Duodenal mucosa (tissue), 2 donors: ENCODE data around the gene CDH16.
"Not testable (repeated sequence)": the region's sequence is repeated elsewhere in the genome, so short reads cannot be mapped to it uniquely, and the experiment has no call there.

Experiments
- H3K27ac ChIP-seq: one replicate; pipeline ENCODE4 v1.7.0; 2013; ENCODE audit warnings: low read depth, low read length
- H3K27me3 ChIP-seq, 2 donors: one replicate each; pipeline ENCODE4 v1.7.0; 2013; ENCODE audit warnings: low read length in 2 of 2, control low read depth in 1 of 2; ENCODE audit not compliant: insufficient read depth in 2 of 2, control insufficient read depth in 1 of 2
- H3K36me3 ChIP-seq, 2 donors: one replicate each; pipeline ENCODE4 v1.7.0; 2013; ENCODE audit warnings: low read length in 2 of 2, control low read depth in 1 of 2; ENCODE audit not compliant: insufficient read depth in 2 of 2, control insufficient read depth in 1 of 2
- H3K4me1 ChIP-seq, 2 donors: one replicate each; pipeline ENCODE4 v1.7.0; 2013; ENCODE audit warnings: low read length in 2 of 2, control low read depth in 1 of 2; ENCODE audit not compliant: insufficient read depth in 2 of 2, control insufficient read depth in 1 of 2
- H3K4me3 ChIP-seq, 2 donors: one replicate each; pipeline ENCODE4 v1.7.0; 2013; ENCODE audit warnings: low read length in 2 of 2, low read depth in 1 of 2
- H3K9ac ChIP-seq, 2 donors: one replicate each; pipeline ENCODE4 v1.7.0; 2013; ENCODE audit warnings: low read length in 2 of 2, low read depth in 1 of 2
- H3K9me3 ChIP-seq, 2 donors: one replicate each; pipeline ENCODE4 v1.7.0; 2013; ENCODE audit warnings: low read length in 2 of 2, control low read depth in 1 of 2; ENCODE audit not compliant: control insufficient read depth in 1 of 2

Gene CDH16

GRCh38 chr16:66918803-66919568 lies at the start of gene CDH16:
Gene CDH16 (minus strand): TSS chr16:66918885. CDS start chr16:66918065, 820 bp downstream.
- peak within 1 kb of the TSS; percentile 23 for H3K27ac ChIP-seq

GRCh38 chr16:66964049-66964448 lies 45.4 kb upstream of the CDH16 start:
- Histone ChIP-seq H3K4me3 (no peak overlapping the region), H3K9ac (no peak overlapping the region), H3K4me1 (peaks cover 29 to 31% of the 10 kb centered on the region in 2 donors), H3K9me3 (no peaks in the 10 kb centered on the region), H3K27ac (no peak overlapping the region), H3K36me3 (peaks cover 14 to 44% of the 10 kb centered on the region in 2 donors), H3K27me3 (no peaks in the 10 kb centered on the region)

More at GRCh38 chr16:66918803-66919568, at the start of gene CDH16:
- peaks cover under 1 to 2% of the 10 kb centered on the region in 2 donors for H3K27me3 ChIP-seq
- no peaks in the 10 kb centered on the region for H3K36me3 ChIP-seq
- no peak within 1 kb of the TSS for H3K9ac ChIP-seq
- H3K9me3 ChIP-seq, result no peaks in the 10 kb centered on the region
- H3K4me3 ChIP-seq, result no peak within 1 kb of the TSS
- H3K4me1 ChIP-seq, result peaks cover 18 to 28% of the 10 kb centered on the region in 2 donors

GRCh38 chr16:66961914-66962313 lies 43.2 kb upstream of the CDH16 start:
- H3K4me1 ChIP-seq, result peaks cover 29 to 32% of the 10 kb centered on the region in 2 donors
- H3K9ac ChIP-seq, result peak overlapping the region; percentile 61 to 66
- H3K36me3 ChIP-seq, result peaks cover 10 to 28% of the 10 kb centered on the region in 2 donors
- no peaks in the 10 kb centered on the region for H3K27me3 ChIP-seq
- H3K9me3 ChIP-seq, result no peaks in the 10 kb centered on the region
- peak overlapping the region; percentile 59 to 76 for H3K4me3 ChIP-seq
- H3K27ac ChIP-seq, result peak overlapping the region; percentile 75

GRCh38 chr16:66961065-66961744 lies 42.5 kb upstream of the CDH16 start, which contains the start of gene CES3:
Gene CES3 (plus strand): TSS chr16:66961266. CDS start chr16:66961308, 42 bp downstream.
- peaks cover 10 to 21% of the 10 kb centered on the region in 2 donors for H3K36me3 ChIP-seq
- H3K9me3 ChIP-seq, result no peaks in the 10 kb centered on the region
- H3K27me3 ChIP-seq, result no peaks in the 10 kb centered on the region
- H3K27ac ChIP-seq, result peak within 1 kb of the TSS; percentile 75
- H3K4me3 ChIP-seq, result peak within 1 kb of the TSS; percentile 76 to 77
- H3K9ac ChIP-seq, result peak within 1 kb of the TSS; percentile 61 to 75
- peaks cover 31 to 32% of the 10 kb centered on the region in 2 donors for H3K4me1 ChIP-seq

- Histone ChIP-seq H3K4me1 (peaks cover 32% of the 10 kb centered on the region in 2 donors), H3K27ac (no peak overlapping the region), H3K36me3 (peaks cover 10 to 17% of the 10 kb centered on the region in 2 donors), H3K9ac (no peak overlapping the region), H3K27me3 (no peaks in the 10 kb centered on the region), H3K4me3 (no peak overlapping the region), H3K9me3 (no peaks in the 10 kb centered on the region)
Observed at GRCh38 chr16:66960270-66960669, 41.6 kb upstream of the CDH16 start.

GRCh38 chr16:66959704-66960161 lies 41.0 kb upstream of the CDH16 start:
- Histone ChIP-seq H3K36me3 (peaks cover 7 to 13% of the 10 kb centered on the region in 2 donors), H3K27ac (no peak overlapping the region), H3K4me3 (no peak overlapping the region), H3K9me3 (no peaks in the 10 kb centered on the region), H3K27me3 (no peaks in the 10 kb centered on the region), H3K4me1 (peaks cover 29 to 32% of the 10 kb centered on the region in 2 donors), H3K9ac (no peak overlapping the region)

GRCh38 chr16:66958857-66959703 lies 40.4 kb upstream of the CDH16 start:
- Histone ChIP-seq H3K9ac (no peak overlapping the region), H3K27ac (no peak overlapping the region), H3K4me1 (peaks cover 22 to 25% of the 10 kb centered on the region in 2 donors), H3K9me3 (no peaks in the 10 kb centered on the region), H3K4me3 (no peak overlapping the region), H3K27me3 (no peaks in the 10 kb centered on the region), H3K36me3 (peaks cover under 1 to 6% of the 10 kb centered on the region in 2 donors)

GRCh38 chr16:66956154-66956457 lies 37.4 kb upstream of the CDH16 start:
- H3K27ac ChIP-seq, H3K9ac ChIP-seq, H3K27me3 ChIP-seq, H3K9me3 ChIP-seq, H3K36me3 ChIP-seq, H3K4me3 ChIP-seq: not testable (repeated sequence)
- peaks cover 19 to 22% of the 10 kb centered on the region in 2 donors for H3K4me1 ChIP-seq

GRCh38 chr16:66955363-66956153 lies 36.9 kb upstream of the CDH16 start:
- H3K4me3 ChIP-seq, H3K27ac ChIP-seq, H3K9ac ChIP-seq, H3K9me3 ChIP-seq, H3K27me3 ChIP-seq, H3K36me3 ChIP-seq: not testable (repeated sequence)
- H3K4me1 ChIP-seq, result peaks cover 19 to 22% of the 10 kb centered on the region in 2 donors
